ENCODE measurements around the gene PPP1R14D.

Gene PPP1R14D

GRCh38 chr15:40769274-40770146 lies 59.0 kb downstream of the PPP1R14D start, which contains the start of gene C15orf62 (continued):
- TF ChIP-seq ZNF292 (tag by site-specific recombination; IDR thresholded peaks at IDR 0.05; ENCODE audit: borderline replicate concordance, low read depth) (no peak), KLF7 (tag by site-specific recombination; IDR thresholded peaks at IDR 0.05; ENCODE audit: borderline replicate concordance) (no peak), PBX3 (CRISPR knock-in tag; IDR thresholded peaks at IDR 0.05) (no peak), GLI4 (tag by site-specific recombination; IDR thresholded peaks at IDR 0.05) (no peak), ZNF843 (tag by site-specific recombination; IDR thresholded peaks at IDR 0.05) (0 out of 2 replicates have a peak, but pooled peaks have one; percentile 44), KLF17 (tag by site-specific recombination; IDR thresholded peaks at IDR 0.05) (peak; percentile 97), TCF7L2 (IDR thresholded peaks at IDR 0.05; ENCODE audit: borderline replicate concordance, low read depth, low read length) (no peak), ZNF510 (tag by site-specific recombination; IDR thresholded peaks at IDR 0.05; ENCODE audit: insufficient replicate concordance) (no peak), ZNF341 (tag by site-specific recombination; IDR thresholded peaks at IDR 0.05; ENCODE audit: low read depth) (peak; percentile 24; the same call in 1 of the 2 replicates), SCRT2 (tag by site-specific recombination; IDR thresholded peaks at IDR 0.05) (peak; percentile 99), INSM2 (tag by site-specific recombination; IDR thresholded peaks at IDR 0.05) (0 out of 2 replicates have a peak, but pooled peaks have one; percentile 15), ZNF132 (tag by site-specific recombination; IDR thresholded peaks at IDR 0.05; ENCODE audit: borderline replicate concordance) (no peak), PRDM2 (tag by site-specific recombination; IDR thresholded peaks at IDR 0.05; ENCODE audit: borderline replicate concordance) (no peak), ZNF184 (tag by site-specific recombination; IDR thresholded peaks at IDR 0.05) (no peak), ZNF670 (tag by site-specific recombination; IDR thresholded peaks at IDR 0.05; ENCODE audit: low read depth) (no peak), EGR2 (tag by site-specific recombination; IDR thresholded peaks at IDR 0.05; ENCODE audit: low read depth) (peak; percentile 86), ZNF266 (tag by site-specific recombination; IDR thresholded peaks at IDR 0.05; ENCODE audit: low read depth) (no peak), KLF1 (tag by site-specific recombination; IDR thresholded peaks at IDR 0.05) (peak; percentile 99), ZBTB49 (tag by site-specific recombination; IDR thresholded peaks at IDR 0.05; ENCODE audit: low read depth) (no peak), ZNF24 (tag by site-specific recombination; IDR thresholded peaks at IDR 0.05) (0 out of 2 replicates have a peak, but pooled peaks have one; percentile 38), ZNF175 (tag by site-specific recombination; IDR thresholded peaks at IDR 0.05) (no peak), WT1 (tag by site-specific recombination; IDR thresholded peaks at IDR 0.05) (peak; percentile 66), ZEB2 (tag by site-specific recombination; IDR thresholded peaks at IDR 0.05) (peak; percentile 39; the same call in 1 of the 2 replicates), ZNF596 (tag by site-specific recombination; IDR thresholded peaks at IDR 0.05) (no peak), ZNF768 (tag by site-specific recombination; IDR thresholded peaks at IDR 0.05) (no peak), ZNF423 (tag by site-specific recombination; IDR thresholded peaks at IDR 0.05) (peak; percentile 61), ZFP41 (tag by site-specific recombination; IDR thresholded peaks at IDR 0.05; ENCODE audit: borderline replicate concordance) (no peak)

Measured in HEK293 (cell line).